GM10266 (cell line): ENCODE results near the gene CELSR2.
A peak's percentile ranks its signal among the peaks of the same experiment; 100 is the strongest.

ENCODE experiments used
- DNase-seq: peaks from one replicate; pipeline ENCODE4 v3.0.0; 2012; ENCODE audit errors: extremely low spot score
- CTCF ChIP-seq: IDR thresholded peaks from 2 replicates; pipeline ENCODE4 v1.5.1; 2012; ENCODE audit warnings: mild to moderate bottlenecking, low read depth; ENCODE audit not compliant: control insufficient read depth, insufficient read depth; ENCODE audit errors: missing control alignments

CELSR2 gene

GRCh38 chr1:109248797-109249629 is at the start of gene CELSR2:
CELSR2 (plus strand) TSS chr1:109249539; CDS start chr1:109250080, 541 bp downstream.
- TF ChIP-seq CTCF: no peak
- peak; percentile 92 for DNase-seq

GRCh38 chr1:109199710-109200109 is 49.6 kb upstream of the CELSR2 start:
- no peak for TF ChIP-seq CTCF
- DNase-seq: no peak

- peak; percentile 62 for TF ChIP-seq CTCF
- DNase-seq: peak; percentile 67
Observed at GRCh38 chr1:109201123-109201703, 48.1 kb upstream of the CELSR2 start.

- DNase-seq: no peak
- no peak for TF ChIP-seq CTCF
Observed at GRCh38 chr1:109204484-109204883, 44.9 kb upstream of the CELSR2 start.

- TF ChIP-seq CTCF: no peak
- DNase-seq: no peak
Observed at GRCh38 chr1:109206339-109206738, 43.0 kb upstream of the CELSR2 start.

- DNase-seq: no peak
- no peak for TF ChIP-seq CTCF
Observed at GRCh38 chr1:109207467-109208103, 41.8 kb upstream of the CELSR2 start.
